OCI-LY1 (cell line): ENCODE results near the gene PRELID1.

Source experiments
- EZH2 ChIP-seq: fragments of 200-600 bp; sonication (generic), shearing (Covaris generic); IDR thresholded peaks from 2 replicates; pipeline ENCODE4 v1.8.0; 2017; ENCODE audit warnings: borderline replicate concordance, mixed run types, mild to moderate bottlenecking, antibody characterized with exemption, low read length, moderate library complexity, mixed read lengths
- TF ChIP-seq, protein P1 (sequence below): fragments of 200-600 bp; sonication (generic), shearing (Covaris generic); IDR thresholded peaks from 2 replicates; pipeline ENCODE4 v1.5.1; 2017; ENCODE audit warnings: mild to moderate bottlenecking, antibody characterized with exemption, low read length, moderate library complexity, mixed read lengths

DNA sequence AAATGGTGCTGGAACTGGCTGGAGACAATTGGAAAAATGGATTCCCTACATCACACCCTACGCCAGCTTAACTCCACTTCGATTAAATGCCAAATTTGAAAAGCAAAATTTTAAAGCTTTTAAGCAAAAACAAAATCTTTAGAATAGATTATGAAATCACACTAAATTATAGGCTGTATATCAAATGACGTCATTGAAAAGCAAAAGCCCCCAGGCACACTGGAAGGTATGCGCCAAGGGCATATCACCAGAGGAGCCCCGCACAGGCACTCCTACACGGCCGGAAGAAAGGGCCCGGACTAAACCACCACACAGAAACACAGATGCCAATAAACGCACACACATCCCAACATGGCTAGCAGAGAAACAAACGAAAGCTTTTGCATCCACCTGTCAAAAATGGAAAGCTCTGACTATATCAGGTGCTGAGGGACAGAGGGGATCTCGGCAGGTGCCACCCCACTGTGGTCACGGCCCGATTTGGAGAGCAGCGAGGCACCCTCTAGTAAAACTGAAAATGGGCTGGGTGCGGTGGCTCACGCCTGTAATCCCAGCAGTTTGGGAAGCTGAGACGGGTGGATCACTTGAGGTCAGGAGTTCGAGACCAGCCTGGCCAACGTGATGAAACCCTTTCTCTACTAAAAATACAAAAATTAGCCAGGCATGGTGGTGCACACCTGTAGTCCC, 25.1 kb downstream of the PRELID1 start:
- TF ChIP-seq, protein P1, sequence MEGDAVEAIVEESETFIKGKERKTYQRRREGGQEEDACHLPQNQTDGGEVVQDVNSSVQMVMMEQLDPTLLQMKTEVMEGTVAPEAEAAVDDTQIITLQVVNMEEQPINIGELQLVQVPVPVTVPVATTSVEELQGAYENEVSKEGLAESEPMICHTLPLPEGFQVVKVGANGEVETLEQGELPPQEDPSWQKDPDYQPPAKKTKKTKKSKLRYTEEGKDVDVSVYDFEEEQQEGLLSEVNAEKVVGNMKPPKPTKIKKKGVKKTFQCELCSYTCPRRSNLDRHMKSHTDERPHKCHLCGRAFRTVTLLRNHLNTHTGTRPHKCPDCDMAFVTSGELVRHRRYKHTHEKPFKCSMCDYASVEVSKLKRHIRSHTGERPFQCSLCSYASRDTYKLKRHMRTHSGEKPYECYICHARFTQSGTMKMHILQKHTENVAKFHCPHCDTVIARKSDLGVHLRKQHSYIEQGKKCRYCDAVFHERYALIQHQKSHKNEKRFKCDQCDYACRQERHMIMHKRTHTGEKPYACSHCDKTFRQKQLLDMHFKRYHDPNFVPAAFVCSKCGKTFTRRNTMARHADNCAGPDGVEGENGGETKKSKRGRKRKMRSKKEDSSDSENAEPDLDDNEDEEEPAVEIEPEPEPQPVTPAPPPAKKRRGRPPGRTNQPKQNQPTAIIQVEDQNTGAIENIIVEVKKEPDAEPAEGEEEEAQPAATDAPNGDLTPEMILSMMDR = no peak
- no peak for TF ChIP-seq EZH2
